ENCODE measurements around the gene SNED1.

GRCh38 chr2:241133436-241133820, 135.0 kb downstream of the SNED1 start:
- TF ChIP-seq, protein P1, sequence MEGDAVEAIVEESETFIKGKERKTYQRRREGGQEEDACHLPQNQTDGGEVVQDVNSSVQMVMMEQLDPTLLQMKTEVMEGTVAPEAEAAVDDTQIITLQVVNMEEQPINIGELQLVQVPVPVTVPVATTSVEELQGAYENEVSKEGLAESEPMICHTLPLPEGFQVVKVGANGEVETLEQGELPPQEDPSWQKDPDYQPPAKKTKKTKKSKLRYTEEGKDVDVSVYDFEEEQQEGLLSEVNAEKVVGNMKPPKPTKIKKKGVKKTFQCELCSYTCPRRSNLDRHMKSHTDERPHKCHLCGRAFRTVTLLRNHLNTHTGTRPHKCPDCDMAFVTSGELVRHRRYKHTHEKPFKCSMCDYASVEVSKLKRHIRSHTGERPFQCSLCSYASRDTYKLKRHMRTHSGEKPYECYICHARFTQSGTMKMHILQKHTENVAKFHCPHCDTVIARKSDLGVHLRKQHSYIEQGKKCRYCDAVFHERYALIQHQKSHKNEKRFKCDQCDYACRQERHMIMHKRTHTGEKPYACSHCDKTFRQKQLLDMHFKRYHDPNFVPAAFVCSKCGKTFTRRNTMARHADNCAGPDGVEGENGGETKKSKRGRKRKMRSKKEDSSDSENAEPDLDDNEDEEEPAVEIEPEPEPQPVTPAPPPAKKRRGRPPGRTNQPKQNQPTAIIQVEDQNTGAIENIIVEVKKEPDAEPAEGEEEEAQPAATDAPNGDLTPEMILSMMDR (optimal IDR thresholded peaks at IDR 0.05 in 1 of 3, IDR thresholded peaks at IDR 0.05 in 1 of 3, conservative IDR thresholded peaks at IDR 0.05 in 1 of 3; ENCODE audit: extremely low read depth in 1 of 3, insufficient read depth in 2 of 3, low read length in 3 of 3) = no peak
- no peak for TF ChIP-seq EZH2 (IDR thresholded peaks at IDR 0.05; ENCODE audit: low read length)
